Natural killer cell treated with Interleukin-12 subunit alpha and Interleukin-12 subunit beta and Interleukin-15 and Interleukin-18, amount 100 ng/mL, for 72 hours (primary cell): ENCODE measurements around the gene DFFB. TPM values are rescaled to one million over a fixed set of nuclear protein-coding genes. Genes with fewer than 3 reads are reported as not detected.
A peak's percentile ranks its signal among the peaks of the same experiment; 100 is the strongest.

Experiments used
- ATAC-seq, 2 donors: fragments of 150-1000 bp; cut with Tn5 transposase in 1 of 2; sonication (Bioruptor Pico), chemical (Tn5 transposase) in 1 of 2; 2 replicates each; pipeline ENCODE4 v1.10.0; 2021
- DNase-seq: peaks from one replicate; pipeline ENCODE4 v3.0.0; 2022; ENCODE audit warnings: low spot score
- H3K27ac Mint-ChIP-seq, 2 donors: 1 replicate in 1 of 2; 2 replicates in 1 of 2; pipeline ENCODE4 v1.8.0; 2022; ENCODE audit warnings: mixed read lengths in 2 of 2, mild to moderate bottlenecking in 1 of 2, moderate library complexity in 1 of 2
- H3K27me3 Mint-ChIP-seq, 2 donors: 1 replicate in 1 of 2; 2 replicates in 1 of 2; pipeline ENCODE4 v1.8.0; 2022; ENCODE audit warnings: mixed read lengths in 2 of 2
- H3K36me3 Mint-ChIP-seq: one replicate; pipeline ENCODE4 v1.8.0; 2022; ENCODE audit warnings: mixed read lengths
- H3K4me1 Mint-ChIP-seq, 2 donors: 1 replicate in 1 of 2; 2 replicates in 1 of 2; pipeline ENCODE4 v1.8.0; 2022; ENCODE audit warnings: low read depth in 2 of 2, mixed read lengths in 2 of 2, mild to moderate bottlenecking in 1 of 2
- H3K4me3 Mint-ChIP-seq: one replicate; pipeline ENCODE4 v1.8.0; 2022; ENCODE audit warnings: mixed read lengths
- H3K9me3 Mint-ChIP-seq: 2 replicates; pipeline ENCODE4 v1.8.0; 2022; ENCODE audit warnings: mixed read lengths
- total RNA-seq, 2 donors: library from RNA; stranded (reverse); gene quantifications; one replicate each; pipeline ENCODE4 v1.2.3, GENCODE V29; 2022

The DFFB gene
- total RNA-seq, 2 donors from 2014 or later, result 13.3 to 19.4 TPM

DNA sequence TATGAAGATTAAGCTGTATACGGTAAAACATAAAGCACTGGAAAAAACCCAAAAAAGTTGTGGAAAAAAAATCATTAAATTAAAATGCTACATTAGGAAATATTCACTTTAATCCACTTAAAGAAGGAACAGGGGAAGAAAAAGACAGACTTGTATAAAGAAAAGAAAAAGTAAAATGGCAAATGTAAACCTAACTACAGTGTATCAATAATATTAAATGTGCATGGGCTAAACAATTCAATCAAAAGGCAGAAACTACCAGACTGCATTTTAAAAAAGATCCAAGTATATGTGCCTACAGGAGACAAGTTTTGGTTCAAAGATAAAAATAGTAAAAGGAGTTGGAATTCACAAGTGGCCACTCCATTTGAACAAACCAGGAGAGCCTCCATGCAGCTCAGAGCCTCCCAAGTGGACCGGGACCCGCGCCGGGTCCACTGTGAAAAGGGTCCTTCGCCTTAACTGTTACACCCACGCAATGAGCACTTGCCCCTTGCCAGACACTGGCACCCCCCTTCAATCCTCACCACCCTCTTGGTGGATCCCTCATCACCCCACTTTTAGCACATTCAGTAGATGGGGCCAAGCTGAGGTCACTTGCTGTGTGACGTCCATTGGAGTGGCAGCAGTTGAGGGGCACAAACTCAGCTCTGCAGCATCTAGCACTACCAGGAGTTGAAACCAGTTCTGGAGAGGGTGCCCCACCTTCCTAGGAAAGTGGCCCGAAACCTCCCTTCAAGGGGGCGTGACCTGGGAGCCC lies 41.9 kb downstream of the DFFB start:
- H3K27ac Mint-ChIP-seq, result peak overlapping the region; percentile 84 to 97
- no peaks in the 10 kb centered on the region for H3K27me3 Mint-ChIP-seq
- peaks cover 41 to 55% of the 10 kb centered on the region in 2 donors for H3K4me1 Mint-ChIP-seq
- H3K9me3 Mint-ChIP-seq, result no peaks in the 10 kb centered on the region
- DNase-seq, result no peak
- no peak for ATAC-seq
- peaks cover 7% of the 10 kb centered on the region for H3K36me3 Mint-ChIP-seq
- H3K4me3 Mint-ChIP-seq, result peak overlapping the region; percentile 94

DNA sequence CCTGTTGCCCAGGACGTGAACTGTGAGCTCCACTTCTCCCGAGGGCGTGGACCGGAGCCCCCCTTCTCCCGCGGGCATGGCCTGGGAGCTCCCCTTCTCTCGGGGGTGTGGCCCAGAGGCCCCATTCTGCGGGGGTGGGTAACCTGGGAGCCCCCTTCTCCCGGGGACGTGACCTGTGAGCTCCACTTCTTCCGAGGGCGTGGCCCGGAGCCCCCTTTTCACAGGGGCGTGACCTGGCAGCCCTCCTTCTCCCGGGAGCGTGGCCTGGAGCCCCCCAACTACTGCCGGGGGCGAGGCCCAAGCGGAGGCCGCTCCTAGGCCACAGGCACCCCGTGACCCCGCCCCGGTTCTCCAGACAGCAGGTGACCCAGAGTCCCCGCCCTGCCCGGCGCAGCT lies 42.5 kb downstream of the DFFB start:
- H3K27ac Mint-ChIP-seq, result peak overlapping the region; percentile 97 to 98
- no peak for DNase-seq
- peaks cover 41 to 55% of the 10 kb centered on the region in 2 donors for H3K4me1 Mint-ChIP-seq

DNA sequence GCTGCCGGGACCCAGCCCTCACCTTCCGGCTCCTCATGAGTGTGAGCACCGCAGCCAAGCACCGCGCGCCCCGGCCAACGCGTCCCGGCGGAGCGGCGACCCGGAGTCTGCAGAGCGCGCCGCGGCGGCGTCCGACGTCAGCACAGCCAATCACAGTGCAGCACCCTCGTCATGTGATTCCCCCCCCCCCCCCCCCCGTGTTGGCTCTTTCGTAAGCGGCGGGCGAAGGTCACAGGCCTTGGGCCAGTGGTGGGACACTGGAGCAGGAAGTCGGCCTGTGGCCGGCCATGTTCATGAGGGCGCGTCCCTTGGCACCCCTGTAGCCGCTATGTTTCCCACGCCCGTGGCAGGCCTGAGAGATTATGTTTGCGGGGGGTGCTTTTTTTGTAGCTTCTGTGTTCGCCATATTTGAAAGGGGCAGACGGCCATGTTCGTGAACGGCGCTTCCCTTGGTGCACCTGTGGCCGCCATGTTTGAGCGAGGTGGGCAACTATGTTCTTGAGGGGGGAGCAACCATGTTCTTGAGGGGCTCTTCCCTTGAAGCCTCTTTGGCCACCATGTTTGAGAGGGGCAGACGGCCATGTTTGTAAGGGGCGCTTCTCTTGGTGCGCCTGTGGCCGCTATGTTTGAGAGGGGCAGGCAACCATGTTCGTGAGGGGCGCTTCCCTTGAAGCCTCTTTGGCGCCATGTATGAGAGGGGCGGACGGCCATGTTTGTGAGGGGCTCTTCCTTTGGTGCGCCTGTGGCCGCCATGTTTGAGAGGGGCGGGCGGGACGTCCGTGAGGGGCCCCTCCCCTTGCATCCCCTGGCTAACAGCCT lies 43.1 kb downstream of the DFFB start, which contains the start of gene C1orf174:
C1orf174 (minus strand) TSS at position 123 of the 819 bp plus-strand sequence; CDS start at position 37, 86 bp downstream.
- peak within 1 kb of the TSS; percentile 94 for H3K4me3 Mint-ChIP-seq
- DNase-seq, result peak; percentile 94
- H3K27me3 Mint-ChIP-seq, result no peaks in the 10 kb centered on the region
- peak within 1 kb of the TSS; percentile 97 to 98 for H3K27ac Mint-ChIP-seq
- H3K4me1 Mint-ChIP-seq, result peaks cover 41 to 55% of the 10 kb centered on the region in 2 donors
- no peaks in the 10 kb centered on the region for H3K9me3 Mint-ChIP-seq
- H3K36me3 Mint-ChIP-seq, result peaks cover 7% of the 10 kb centered on the region
- peak; percentile 84 to 89 for ATAC-seq

More for the DNA sequence above, 42.5 kb downstream of the DFFB start:
- Mint-ChIP-seq H3K4me3 (peak overlapping the region; percentile 94), H3K9me3 (no peaks in the 10 kb centered on the region), H3K27me3 (no peaks in the 10 kb centered on the region), H3K36me3 (peaks cover 7% of the 10 kb centered on the region)
- no peak for ATAC-seq

DNA sequence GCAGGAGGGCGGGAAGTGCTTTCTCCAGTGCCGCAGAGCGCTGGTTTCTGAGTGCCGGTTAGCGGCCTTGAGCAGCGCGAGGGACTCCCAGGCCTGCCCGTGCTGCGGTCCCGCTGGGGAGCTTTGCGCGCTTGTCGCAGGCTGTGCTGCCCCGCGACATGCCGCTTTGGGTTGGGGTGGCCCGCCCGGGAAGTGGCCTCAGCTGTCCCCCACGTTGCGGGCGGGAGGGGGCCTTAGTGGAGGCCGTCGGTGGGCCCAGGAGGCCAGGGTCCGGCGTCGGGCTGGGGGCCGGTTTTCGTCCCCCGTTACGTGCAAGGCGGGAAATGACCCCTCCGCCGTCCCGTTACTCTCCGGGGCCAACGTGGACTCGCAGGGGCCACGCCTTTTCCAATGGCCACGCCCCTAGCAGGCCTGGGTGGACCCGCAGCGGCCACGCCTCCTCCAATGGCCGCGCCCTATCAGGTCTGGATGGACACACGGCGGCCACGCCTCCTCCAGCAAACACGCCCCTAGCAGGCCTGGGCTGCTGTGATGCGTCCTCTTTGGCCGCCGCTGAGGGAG lies 43.8 kb downstream of the DFFB start:
- Mint-ChIP-seq H3K4me3 (peak overlapping the region; percentile 94), H3K27ac (peak overlapping the region; percentile 97 to 98), H3K4me1 (peaks cover 39 to 54% of the 10 kb centered on the region in 2 donors), H3K27me3 (no peaks in the 10 kb centered on the region), H3K9me3 (no peaks in the 10 kb centered on the region), H3K36me3 (peaks cover 7% of the 10 kb centered on the region)
- DNase-seq, result peak; percentile 97
- ATAC-seq, result peak; percentile 82 to 88

DNA sequence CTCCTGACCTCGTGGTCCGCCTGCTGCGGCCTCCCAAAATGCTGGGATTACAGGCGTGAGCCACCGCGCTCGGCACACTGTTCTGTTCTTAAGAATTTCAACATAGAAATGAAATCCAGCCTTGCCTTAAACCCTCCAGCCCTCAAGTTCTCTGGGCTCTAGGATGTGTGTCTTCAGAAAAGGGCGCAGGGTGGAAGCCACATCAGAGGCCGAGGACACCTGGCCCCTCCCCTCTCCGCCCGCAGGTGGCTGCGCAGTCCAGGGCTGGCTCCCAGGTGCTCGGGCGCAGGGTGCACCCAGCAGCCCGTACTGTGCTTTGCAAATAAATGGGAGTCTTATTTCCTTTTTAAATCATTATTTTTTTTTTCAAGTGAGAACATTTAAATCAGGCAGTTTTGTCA lies 44.8 kb downstream of the DFFB start:
- Mint-ChIP-seq H3K4me1 (peaks cover 34 to 44% of the 10 kb centered on the region in 2 donors), H3K36me3 (peaks cover 5% of the 10 kb centered on the region), H3K27ac (peak overlapping the region; percentile 67 to 89), H3K27me3 (no peaks in the 10 kb centered on the region), H3K4me3 (peak overlapping the region; percentile 94), H3K9me3 (no peaks in the 10 kb centered on the region)
- DNase-seq (peak; percentile 56), ATAC-seq (no peak)

DNA sequence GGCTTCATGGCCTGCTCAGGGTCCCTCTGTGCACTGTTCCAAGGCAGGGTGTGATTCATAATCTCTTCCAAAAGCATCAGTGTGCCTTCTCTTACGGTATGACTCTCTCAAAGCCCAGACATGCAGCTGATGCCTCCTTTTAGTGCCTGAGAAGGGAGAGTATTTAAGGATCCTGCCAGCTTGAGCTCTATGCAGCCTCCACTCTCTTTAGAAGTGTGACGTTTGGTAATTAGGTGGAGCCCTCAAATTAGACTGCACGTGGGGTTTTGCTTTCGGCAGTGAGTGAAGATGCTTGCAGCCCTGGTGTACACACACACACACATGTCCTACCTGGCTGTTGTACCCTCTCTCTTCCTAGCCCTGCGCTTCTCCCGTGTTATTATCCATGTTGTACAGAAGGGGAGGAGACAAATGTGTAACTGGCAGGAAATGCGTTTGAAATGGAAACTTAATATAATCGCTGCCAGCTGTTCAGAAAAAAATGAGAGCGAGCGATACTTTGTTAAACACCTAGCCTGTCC lies 45.4 kb downstream of the DFFB start:
- peaks cover 31 to 39% of the 10 kb centered on the region in 2 donors for H3K4me1 Mint-ChIP-seq
- no peaks in the 10 kb centered on the region for H3K27me3 Mint-ChIP-seq
- DNase-seq, result no peak
- peak overlapping the region; percentile 94 for H3K4me3 Mint-ChIP-seq
- H3K36me3 Mint-ChIP-seq, result no peaks in the 10 kb centered on the region
- no peaks in the 10 kb centered on the region for H3K9me3 Mint-ChIP-seq
- no peak for ATAC-seq
- H3K27ac Mint-ChIP-seq, result peak overlapping the region; percentile 67 to 89

DNA sequence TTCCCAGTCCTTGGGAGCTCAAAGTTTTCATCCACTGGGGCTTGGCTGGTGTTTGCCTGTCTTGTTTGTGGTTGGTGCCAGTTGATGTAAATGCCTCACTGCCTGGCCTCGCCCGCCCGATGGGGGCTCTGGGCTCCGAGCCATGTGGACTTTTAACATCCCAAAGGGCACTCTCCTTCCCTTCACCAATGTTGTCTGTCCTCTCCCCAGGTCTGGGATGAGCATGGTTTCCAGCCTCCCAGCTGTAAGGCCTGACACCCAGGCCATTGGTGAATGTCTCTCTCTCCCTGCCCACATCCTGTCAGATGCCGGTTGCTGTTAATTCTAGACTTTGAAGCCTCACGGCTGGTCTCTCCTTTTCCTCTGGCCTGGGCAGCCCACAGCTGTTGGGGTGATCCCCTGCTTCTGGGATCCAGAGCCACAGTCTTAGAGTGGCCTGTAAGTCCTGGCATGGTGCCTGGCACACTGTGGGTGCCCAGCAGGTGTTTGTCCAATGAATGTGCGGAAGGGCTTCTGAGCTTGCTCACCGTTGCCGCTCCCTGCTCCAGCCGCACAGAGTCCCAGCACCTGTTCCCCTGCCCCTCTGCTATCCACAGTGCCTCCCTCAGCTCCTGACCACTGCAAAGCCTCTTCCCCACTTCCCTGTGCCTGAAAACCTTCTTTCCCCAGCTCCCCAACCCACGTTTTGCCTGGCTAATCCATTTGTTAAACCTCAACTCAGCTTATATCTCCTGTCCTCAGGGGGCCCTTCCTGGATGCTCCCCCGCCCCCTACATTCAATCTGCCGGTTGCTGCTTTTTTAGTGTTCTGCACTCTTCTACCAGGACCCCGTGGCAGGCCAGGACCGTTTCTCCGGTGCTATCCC lies 46.1 kb downstream of the DFFB start:
- H3K4me1 Mint-ChIP-seq, result peaks cover 25 to 32% of the 10 kb centered on the region in 2 donors
- peak overlapping the region; percentile 67 to 89 for H3K27ac Mint-ChIP-seq
- DNase-seq (peak; percentile 61), ATAC-seq (no peak)
- no peaks in the 10 kb centered on the region for H3K9me3 Mint-ChIP-seq
- no peaks in the 10 kb centered on the region for H3K36me3 Mint-ChIP-seq
- H3K27me3 Mint-ChIP-seq, result no peaks in the 10 kb centered on the region
- H3K4me3 Mint-ChIP-seq, result peak overlapping the region; percentile 94

DNA sequence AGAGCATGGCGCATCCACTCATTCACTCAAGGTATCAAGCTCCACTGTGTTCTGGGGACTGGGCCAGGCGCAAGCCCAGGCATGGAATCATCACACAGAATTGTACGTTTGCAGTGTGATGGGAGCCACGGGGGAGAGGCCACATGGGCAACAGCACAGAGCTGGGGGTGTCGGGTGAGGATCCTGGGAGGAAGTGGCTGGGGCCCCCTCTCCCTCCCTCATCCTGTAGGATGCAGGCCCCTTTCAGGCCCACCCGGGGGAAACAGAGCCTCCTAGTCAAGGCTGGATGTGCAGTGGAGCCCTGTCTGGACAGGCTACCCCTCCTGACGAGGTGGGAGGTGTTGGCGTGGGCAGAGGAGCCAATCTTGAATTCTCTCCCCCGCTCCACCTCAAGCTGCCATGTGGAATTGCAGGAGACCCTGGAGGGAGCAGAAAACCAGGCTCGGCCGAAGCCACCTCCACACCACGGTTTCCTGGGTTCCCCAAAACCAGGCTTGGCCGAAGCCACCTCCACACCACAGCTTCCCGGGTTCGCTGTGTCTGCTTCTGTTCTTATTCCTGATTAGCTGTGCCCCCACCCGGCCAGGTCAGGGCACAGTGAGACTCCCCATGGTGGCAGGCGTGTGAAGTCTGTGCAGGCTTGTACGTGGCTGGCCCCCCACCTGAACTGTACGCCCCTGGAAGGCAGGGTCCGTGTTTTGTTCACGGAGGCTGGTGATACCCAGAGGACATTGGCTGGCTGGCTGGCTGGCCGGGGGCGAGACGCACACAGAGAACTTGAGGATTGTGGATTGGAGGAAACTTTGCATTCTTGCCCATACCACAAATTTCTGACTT lies 46.9 kb downstream of the DFFB start:
- Mint-ChIP-seq H3K4me3 (peak overlapping the region; percentile 94), H3K4me1 (peaks cover 18 to 24% of the 10 kb centered on the region in 2 donors), H3K27me3 (no peaks in the 10 kb centered on the region), H3K27ac (peak overlapping the region; percentile 67 to 89), H3K36me3 (no peaks in the 10 kb centered on the region), H3K9me3 (no peaks in the 10 kb centered on the region)
- DNase-seq (peak; percentile 49), ATAC-seq (no peak)

DNA sequence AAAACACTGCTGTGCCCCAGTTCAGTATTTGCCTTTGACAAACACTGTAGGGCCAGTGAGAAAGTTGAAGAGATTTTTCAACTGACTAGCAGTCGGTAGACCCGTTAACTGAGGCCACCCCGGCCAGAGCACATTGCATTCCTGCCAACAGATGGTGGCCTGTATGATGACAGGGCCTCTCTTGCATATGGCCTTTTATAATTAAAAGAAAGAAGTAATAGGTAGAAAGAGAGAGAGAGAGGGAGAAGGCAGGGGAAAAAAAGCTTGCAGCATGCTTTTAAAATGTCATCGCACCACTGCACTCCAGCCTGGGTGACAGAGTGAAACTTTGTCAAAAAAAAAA lies 47.5 kb downstream of the DFFB start:
- no peaks in the 10 kb centered on the region for H3K9me3 Mint-ChIP-seq
- peaks cover 0 to under 1% of the 10 kb centered on the region in 2 donors for H3K27me3 Mint-ChIP-seq
- peaks cover 18 to 22% of the 10 kb centered on the region in 2 donors for H3K4me1 Mint-ChIP-seq
- no peak for ATAC-seq
- no peak overlapping the region for H3K4me3 Mint-ChIP-seq
- no peak for DNase-seq
- no peak overlapping the region for H3K27ac Mint-ChIP-seq
- no peaks in the 10 kb centered on the region for H3K36me3 Mint-ChIP-seq

DNA sequence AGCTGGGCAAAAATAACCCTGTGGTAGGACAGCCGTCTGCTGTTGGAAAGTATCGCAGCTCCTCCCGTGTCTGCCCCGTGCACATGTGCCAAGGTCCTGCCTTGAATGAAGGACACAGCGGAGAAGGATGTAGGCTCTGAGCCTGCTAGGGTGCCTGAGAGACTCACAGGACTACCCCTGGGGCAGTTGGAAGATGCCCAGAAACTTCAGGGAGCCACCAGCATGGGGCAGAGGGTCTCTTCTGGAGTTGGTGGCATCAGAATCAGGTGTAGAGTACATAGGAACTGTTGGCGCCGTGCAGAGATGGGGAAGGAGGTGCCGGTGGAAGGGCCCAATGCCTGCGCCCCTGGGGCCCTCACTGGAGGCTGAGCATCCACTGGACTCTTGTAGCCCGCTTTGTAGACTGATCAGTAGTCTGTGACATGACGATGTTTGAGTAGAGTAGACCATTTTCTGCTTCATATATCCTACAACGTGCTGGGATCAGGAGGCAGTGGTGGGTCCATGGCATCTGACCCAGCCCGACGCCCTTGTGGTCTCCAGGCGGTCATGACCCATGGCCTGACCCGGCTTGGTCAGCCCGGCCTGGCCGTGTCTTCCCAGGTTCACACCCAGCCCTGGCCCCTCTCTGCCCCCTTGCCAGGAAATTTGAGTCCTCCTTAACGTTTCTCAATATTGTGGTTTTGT lies 48.1 kb downstream of the DFFB start:
- no peak for DNase-seq
- no peak overlapping the region for H3K4me3 Mint-ChIP-seq
- H3K36me3 Mint-ChIP-seq, result no peaks in the 10 kb centered on the region
- no peaks in the 10 kb centered on the region for H3K9me3 Mint-ChIP-seq
- H3K27me3 Mint-ChIP-seq, result peaks cover 0 to 2% of the 10 kb centered on the region in 2 donors
- H3K27ac Mint-ChIP-seq, result peak overlapping the region in 1 of 2 donors; percentile 40
- peaks cover 18 to 22% of the 10 kb centered on the region in 2 donors for H3K4me1 Mint-ChIP-seq
- no peak for ATAC-seq

DNA sequence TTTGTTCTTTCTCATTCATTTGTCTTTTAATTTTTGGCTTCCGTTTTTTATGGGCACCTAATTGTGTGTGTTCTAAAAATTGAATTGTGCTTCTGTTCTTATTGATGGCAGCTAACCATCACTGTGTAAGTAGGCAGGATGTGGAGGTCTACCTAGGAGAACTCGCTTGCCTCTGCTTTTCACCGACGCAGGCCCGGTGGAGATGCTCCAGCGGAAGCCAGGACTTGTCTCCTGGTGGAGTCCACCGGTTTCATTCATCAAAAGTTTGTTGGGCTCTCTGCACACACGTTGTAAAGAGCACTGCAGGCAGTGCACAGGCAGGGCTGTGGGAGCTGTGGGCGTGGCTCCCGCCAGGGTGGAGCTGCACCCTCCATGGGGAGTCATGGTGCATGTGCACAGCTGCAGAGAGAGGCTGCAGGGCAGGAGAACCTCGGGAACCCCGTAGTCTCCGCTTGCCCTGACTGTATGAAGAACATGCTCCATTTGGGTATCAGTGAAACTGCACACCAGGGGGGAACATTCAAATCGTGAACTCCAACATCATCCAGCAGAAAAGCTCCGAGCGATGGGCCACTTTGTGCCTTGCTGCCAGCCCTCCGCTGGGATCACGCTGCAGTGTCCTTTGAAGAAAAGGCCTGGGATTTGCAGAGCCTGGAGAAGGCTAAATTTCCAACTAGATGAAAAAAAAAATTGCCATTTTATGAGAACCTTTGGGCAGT lies 48.8 kb downstream of the DFFB start:
- ATAC-seq, result no peak
- H3K9me3 Mint-ChIP-seq, result no peaks in the 10 kb centered on the region
- H3K36me3 Mint-ChIP-seq, result no peaks in the 10 kb centered on the region
- H3K4me1 Mint-ChIP-seq, result peaks cover 22 to 23% of the 10 kb centered on the region in 2 donors
- peaks cover 0 to 2% of the 10 kb centered on the region in 2 donors for H3K27me3 Mint-ChIP-seq
- H3K4me3 Mint-ChIP-seq, result no peak overlapping the region
- DNase-seq, result no peak
- peak overlapping the region in 1 of 2 donors; percentile 40 for H3K27ac Mint-ChIP-seq
